Measurements from ENCODE around the gene CRYBB3.

- TF ChIP-seq EZH2 (IDR thresholded peaks at IDR 0.05; ENCODE audit: borderline replicate concordance, low read depth, low read length) (no peak), EP300 (IDR thresholded peaks at IDR 0.05; ENCODE audit: low read length) (no peak), NBN (IDR thresholded peaks at IDR 0.05; ENCODE audit: low read depth) (no peak), NFRKB (IDR thresholded peaks at IDR 0.05; ENCODE audit: low read depth) (no peak), E2F6 (IDR thresholded peaks at IDR 0.05; ENCODE audit: borderline replicate concordance in 1 of 2, extremely low read depth in 1 of 2, insufficient read depth in 1 of 2, insufficient read length in 1 of 2, low read depth in 1 of 2, low read length in 1 of 2, poor library complexity in 1 of 2, severe bottlenecking in 1 of 2) (no peak), MYC (IDR thresholded peaks at IDR 0.05; ENCODE audit: low read depth, low read length) (no peak), MYC (CRISPR knock-in tag; IDR thresholded peaks at IDR 0.05; ENCODE audit: borderline replicate concordance, low read depth) (no peak), BRCA1 (IDR thresholded peaks at IDR 0.05) (no peak), BRCA1 (CRISPR knock-in tag; IDR thresholded peaks at IDR 0.05) (no peak)
These were observed 24.7 kb upstream of the CRYBB3 start for GRCh38 chr22:25174888-25175411.

Data from K562 (cell line).